C4-2B (cell line): Measurements from ENCODE around the gene ANTKMT.
"Not testable (repeated sequence)": the region's sequence is repeated elsewhere in the genome, so short reads cannot be mapped to it uniquely, and the experiment has no call there.

Experiments
- H3K27ac ChIP-seq: fragments of 450-650 bp; 2 replicates; pipeline ENCODE4 v1.5.1; 2017
- CTCF ChIP-seq: fragments of 450-650 bp; conservative IDR thresholded peaks from 2 replicates; pipeline ENCODE4 v1.5.1; 2017; ENCODE audit warnings: mild to moderate bottlenecking
- ZFX ChIP-seq: fragments of 450-650 bp; IDR thresholded peaks from 2 replicates; pipeline ENCODE4 v1.6.1; 2017

The ANTKMT gene

GRCh38 chr16:749010-749409, 28.1 kb downstream of the ANTKMT start:
- H3K27ac ChIP-seq, result no peak overlapping the region

DNA sequence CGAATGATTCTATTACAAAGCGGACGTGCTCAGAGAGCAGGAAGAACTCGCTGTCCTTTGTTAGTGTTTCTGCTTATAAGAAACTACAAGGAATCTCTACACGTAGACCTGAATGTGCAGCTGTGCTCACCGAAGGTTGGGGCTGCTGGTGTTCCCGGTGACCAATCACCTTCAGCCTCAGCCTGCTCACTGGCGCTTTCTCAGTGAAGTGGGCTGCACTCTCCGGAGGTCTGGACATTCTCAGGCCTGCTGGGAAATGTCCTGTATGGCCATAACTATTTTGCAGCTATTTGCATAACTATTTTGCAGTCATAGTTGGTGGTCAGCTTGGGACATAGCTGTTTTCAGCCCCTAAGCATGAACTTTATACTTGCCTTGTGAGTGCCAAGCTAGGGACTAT, 29.5 kb downstream of the ANTKMT start:
- peak overlapping the region; percentile 52 for H3K27ac ChIP-seq
- TF ChIP-seq ZFX, result no peak
- TF ChIP-seq CTCF, result no peak

More at GRCh38 chr16:749010-749409, 28.1 kb downstream of the ANTKMT start:
- TF ChIP-seq CTCF, result no peak
- TF ChIP-seq ZFX, result no peak

- peak overlapping the region; percentile 52 for H3K27ac ChIP-seq
- TF ChIP-seq ZFX, result no peak
- TF ChIP-seq CTCF, result no peak
These were observed 30.4 kb downstream of the ANTKMT start for GRCh38 chr16:751152-752006.

DNA sequence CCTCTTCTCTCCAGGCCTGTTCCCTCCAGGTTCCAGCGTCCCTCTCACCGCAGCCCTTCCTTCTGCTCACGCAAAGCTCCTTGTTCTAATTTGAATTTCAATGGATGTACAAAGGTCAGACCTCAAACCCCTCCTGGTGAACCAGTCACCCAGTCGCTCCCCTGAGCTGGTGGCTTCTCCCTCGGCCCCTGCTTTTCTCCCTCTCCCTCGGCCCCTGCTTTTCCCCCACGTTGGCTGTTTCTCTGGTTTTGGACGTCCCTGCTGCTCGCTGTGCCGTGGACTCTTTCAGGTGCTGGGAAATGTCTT, 31.0 kb downstream of the ANTKMT start:
- no peak for TF ChIP-seq ZFX
- no peak for TF ChIP-seq CTCF
- H3K27ac ChIP-seq, result peak overlapping the region; percentile 52

GRCh38 chr16:754121-754607, 33.2 kb downstream of the ANTKMT start:
- not testable (repeated sequence) for H3K27ac ChIP-seq

DNA sequence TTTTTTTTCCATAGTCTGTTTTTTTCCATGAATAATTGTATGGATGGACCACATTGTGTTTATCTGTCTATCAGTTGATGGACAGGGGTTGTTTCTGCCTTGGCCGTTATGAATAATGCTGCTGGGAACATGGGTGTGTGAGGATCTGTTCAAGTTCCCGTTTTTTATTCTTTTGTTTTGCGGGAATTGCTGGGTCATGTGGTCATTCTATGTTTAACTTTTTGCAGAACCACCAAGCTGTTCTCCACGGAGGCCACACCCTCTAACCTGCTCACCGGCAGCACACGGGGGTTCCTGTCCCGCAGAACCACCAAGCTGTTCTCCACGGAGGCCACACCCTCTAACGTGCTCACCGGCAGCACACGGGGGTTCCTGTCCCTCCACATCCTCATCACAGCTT, 33.7 kb downstream of the ANTKMT start:
- H3K27ac ChIP-seq, result no peak overlapping the region
- TF ChIP-seq CTCF (no peak), ZFX (no peak)

DNA sequence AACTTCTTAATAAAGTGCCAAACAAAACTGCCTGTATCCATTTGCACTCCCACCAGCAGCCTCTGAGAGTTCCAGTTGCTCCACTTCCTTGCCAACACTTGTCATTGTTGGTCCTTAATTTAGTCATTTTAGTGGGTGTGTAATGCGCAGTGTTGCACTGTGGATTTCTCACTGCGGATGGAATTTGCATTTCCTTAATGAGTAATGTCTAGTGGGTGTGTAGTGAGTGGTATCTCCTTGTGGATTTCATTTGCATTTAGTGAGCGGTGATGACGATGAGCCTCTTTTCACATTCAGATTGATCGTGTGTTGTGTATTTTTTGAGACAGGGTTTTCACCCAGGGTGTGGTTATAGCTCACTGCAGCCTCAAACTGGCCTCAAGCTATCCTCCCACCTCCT, 35.5 kb downstream of the ANTKMT start:
- TF ChIP-seq ZFX (no peak), CTCF (no peak)

More for the DNA sequence above, 35.5 kb downstream of the ANTKMT start:
- H3K27ac ChIP-seq, result no peak overlapping the region
